ENCODE data around the gene HOXA13.

The HOXA13 gene

GRCh38 chr7:27157702-27158431 is 42.0 kb downstream of the HOXA13 start:
- TF ChIP-seq, protein P1, sequence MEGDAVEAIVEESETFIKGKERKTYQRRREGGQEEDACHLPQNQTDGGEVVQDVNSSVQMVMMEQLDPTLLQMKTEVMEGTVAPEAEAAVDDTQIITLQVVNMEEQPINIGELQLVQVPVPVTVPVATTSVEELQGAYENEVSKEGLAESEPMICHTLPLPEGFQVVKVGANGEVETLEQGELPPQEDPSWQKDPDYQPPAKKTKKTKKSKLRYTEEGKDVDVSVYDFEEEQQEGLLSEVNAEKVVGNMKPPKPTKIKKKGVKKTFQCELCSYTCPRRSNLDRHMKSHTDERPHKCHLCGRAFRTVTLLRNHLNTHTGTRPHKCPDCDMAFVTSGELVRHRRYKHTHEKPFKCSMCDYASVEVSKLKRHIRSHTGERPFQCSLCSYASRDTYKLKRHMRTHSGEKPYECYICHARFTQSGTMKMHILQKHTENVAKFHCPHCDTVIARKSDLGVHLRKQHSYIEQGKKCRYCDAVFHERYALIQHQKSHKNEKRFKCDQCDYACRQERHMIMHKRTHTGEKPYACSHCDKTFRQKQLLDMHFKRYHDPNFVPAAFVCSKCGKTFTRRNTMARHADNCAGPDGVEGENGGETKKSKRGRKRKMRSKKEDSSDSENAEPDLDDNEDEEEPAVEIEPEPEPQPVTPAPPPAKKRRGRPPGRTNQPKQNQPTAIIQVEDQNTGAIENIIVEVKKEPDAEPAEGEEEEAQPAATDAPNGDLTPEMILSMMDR (IDR thresholded peaks at IDR 0.05; ENCODE audit: low read depth, low read length) = no peak
- peak; percentile 7 for DNase-seq (ENCODE audit: low read depth, low spot score)
- in situ Hi-C loops (cut with HindIII; ENCODE audit: low sequenced_read_pairs) = loop anchor here (25.0 kb wide), 1 partner anchor 771 kb away; no protein-coding TSS in a partner anchor
- H3K4me3 ChIP-seq (ENCODE audit: low read depth, low read length) = no peak overlapping the region

- in situ Hi-C loops (cut with HindIII; ENCODE audit: low sequenced_read_pairs) = loop anchor here (25.0 kb wide), 1 partner anchor 770 kb away; no protein-coding TSS in a partner anchor
- H3K4me3 ChIP-seq (ENCODE audit: low read depth, low read length) = peak overlapping the region; percentile 55
- DNase-seq (ENCODE audit: low read depth, low spot score) = peak; percentile 46
- TF ChIP-seq, protein P1 (IDR thresholded peaks at IDR 0.05; ENCODE audit: low read depth, low read length) = no peak
These were observed 42.8 kb downstream of the HOXA13 start for GRCh38 chr7:27156916-27157701.

GRCh38 chr7:27156508-27156898 is 43.4 kb downstream of the HOXA13 start, which contains the start of gene HOXA7:
Gene HOXA7, minus strand, starts transcription at chr7:27156675. Its CDS starts 130 bp downstream, at chr7:27156545.
- peak; percentile 82 for DNase-seq (ENCODE audit: low read depth, low spot score)
- TF ChIP-seq, protein P1 (IDR thresholded peaks at IDR 0.05; ENCODE audit: low read depth, low read length) = no peak
- H3K4me3 ChIP-seq (ENCODE audit: low read depth, low read length) = peak within 1 kb of the TSS; percentile 55
- in situ Hi-C loops (cut with HindIII; ENCODE audit: low sequenced_read_pairs) = loop anchor here (25.0 kb wide), 1 partner anchor 769 kb away; no protein-coding TSS in a partner anchor

DNA sequence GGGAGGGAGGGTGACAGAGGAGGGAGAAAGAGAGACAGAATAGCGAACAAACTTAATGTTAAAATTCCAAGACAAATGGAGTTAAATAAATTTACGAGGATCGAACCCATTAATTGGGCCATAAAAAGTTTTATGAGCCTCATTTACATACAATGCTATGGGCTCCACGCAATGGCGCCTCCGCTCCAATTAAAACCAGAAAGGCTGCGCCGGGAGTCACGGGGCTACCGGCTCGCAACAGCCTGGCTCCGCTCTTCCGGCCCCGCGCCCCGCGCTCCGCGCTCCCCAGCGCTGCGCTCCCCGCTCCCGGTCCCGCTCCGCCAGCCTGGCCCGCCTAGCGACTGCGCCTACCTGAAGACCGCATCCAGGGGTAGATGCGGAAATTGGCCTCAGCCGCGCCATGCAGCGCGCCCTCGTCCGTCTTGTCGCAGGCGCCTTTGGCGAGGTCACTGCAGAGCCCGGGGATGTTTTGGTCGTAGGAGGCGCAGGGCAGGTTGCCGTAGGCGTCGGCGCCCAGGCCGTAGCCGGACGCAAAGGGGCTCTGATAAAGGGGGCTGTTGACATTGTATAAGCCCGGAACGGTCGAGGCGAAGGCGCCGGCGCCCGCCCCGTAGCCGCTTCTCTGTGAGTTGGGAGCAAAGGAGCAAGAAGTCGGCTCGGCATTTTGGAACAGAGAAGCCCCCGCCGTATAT is 43.9 kb downstream of the HOXA13 start:
- in situ Hi-C loops (cut with HindIII; ENCODE audit: low sequenced_read_pairs) = loop anchor here (25.0 kb wide), 1 partner anchor 769 kb away; no protein-coding TSS in a partner anchor
- TF ChIP-seq, protein P1 (IDR thresholded peaks at IDR 0.05; ENCODE audit: low read depth, low read length) = no peak
- peak overlapping the region; percentile 55 for H3K4me3 ChIP-seq (ENCODE audit: low read depth, low read length)
- DNase-seq (ENCODE audit: low read depth, low spot score) = peak; percentile 49

GRCh38 chr7:27154901-27155815 is 44.7 kb downstream of the HOXA13 start:
- DNase-seq (ENCODE audit: low read depth, low spot score) = peak; percentile 37

More at GRCh38 chr7:27154901-27155815, 44.7 kb downstream of the HOXA13 start:
- TF ChIP-seq, protein P1 (IDR thresholded peaks at IDR 0.05; ENCODE audit: low read depth, low read length) = no peak
- in situ Hi-C loops (cut with HindIII; ENCODE audit: low sequenced_read_pairs) = loop anchor here (25.0 kb wide), 1 partner anchor 768 kb away; no protein-coding TSS in a partner anchor
- H3K4me3 ChIP-seq (ENCODE audit: low read depth, low read length) = peak overlapping the region; percentile 55
